ES-I3 (cell line): Measurements from ENCODE around the gene PTPRE.

ENCODE experiments used
- H3K36me3 ChIP-seq: 2 replicates; pipeline ENCODE4 v1.6.1; 2013; ENCODE audit warnings: mild to moderate bottlenecking, low read length, control low read depth, moderate library complexity; ENCODE audit not compliant: insufficient read depth
- H3K4me1 ChIP-seq: 2 replicates; pipeline ENCODE4 v1.6.1; 2013; ENCODE audit warnings: mild to moderate bottlenecking, control low read depth, low read length; ENCODE audit not compliant: insufficient read depth
- H3K9ac ChIP-seq: 2 replicates; pipeline ENCODE4 v1.6.1; 2013; ENCODE audit warnings: low read depth, mild to moderate bottlenecking, low read length, moderate library complexity
- H3K9me3 ChIP-seq: 2 replicates; pipeline ENCODE4 v1.6.1; 2013; ENCODE audit warnings: mild to moderate bottlenecking, low read length, moderate library complexity; ENCODE audit not compliant: control insufficient read depth, insufficient read depth

PTPRE gene

GRCh38 chr10:127937915-127938463 lies 31.1 kb downstream of the PTPRE start:
- H3K9me3 ChIP-seq: no peaks in the 10 kb centered on the region

GRCh38 chr10:127939786-127940330 lies 33.0 kb downstream of the PTPRE start:
- Histone ChIP-seq H3K4me1 (0 out of 2 replicates have a peak, but pooled peaks cover 4% of the 10 kb centered on the region), H3K9me3 (no peaks in the 10 kb centered on the region), H3K9ac (no peak overlapping the region), H3K36me3 (no peaks in the 10 kb centered on the region)

More at GRCh38 chr10:127937915-127938463, 31.1 kb downstream of the PTPRE start:
- H3K9ac ChIP-seq: no peak overlapping the region
- no peaks in the 10 kb centered on the region for H3K36me3 ChIP-seq
- H3K4me1 ChIP-seq: 0 out of 2 replicates have a peak, but pooled peaks cover 4% of the 10 kb centered on the region

- H3K9me3 ChIP-seq: no peaks in the 10 kb centered on the region
- 0 out of 2 replicates have a peak, but pooled peaks cover 4% of the 10 kb centered on the region for H3K4me1 ChIP-seq
- H3K9ac ChIP-seq: no peak overlapping the region
- no peaks in the 10 kb centered on the region for H3K36me3 ChIP-seq
These were observed 34.1 kb downstream of the PTPRE start for GRCh38 chr10:127940866-127941640.

- H3K4me1 ChIP-seq: no peaks in the 10 kb centered on the region
- H3K36me3 ChIP-seq: no peaks in the 10 kb centered on the region
- H3K9me3 ChIP-seq: no peaks in the 10 kb centered on the region
- no peak overlapping the region for H3K9ac ChIP-seq
These were observed 35.9 kb downstream of the PTPRE start for GRCh38 chr10:127942811-127943210.

GRCh38 chr10:127943336-127943910 lies 36.5 kb downstream of the PTPRE start:
- H3K4me1 ChIP-seq: no peaks in the 10 kb centered on the region
- H3K9ac ChIP-seq: no peak overlapping the region
- H3K36me3 ChIP-seq: no peaks in the 10 kb centered on the region
- no peaks in the 10 kb centered on the region for H3K9me3 ChIP-seq

- Histone ChIP-seq H3K9me3 (no peaks in the 10 kb centered on the region), H3K36me3 (no peaks in the 10 kb centered on the region), H3K9ac (no peak overlapping the region), H3K4me1 (no peaks in the 10 kb centered on the region)
These were observed 37.4 kb downstream of the PTPRE start for GRCh38 chr10:127944256-127944655.

GRCh38 chr10:127945341-127945758 lies 38.4 kb downstream of the PTPRE start:
- no peaks in the 10 kb centered on the region for H3K36me3 ChIP-seq

GRCh38 chr10:127945948-127946711 lies 39.2 kb downstream of the PTPRE start:
- H3K9me3 ChIP-seq: no peaks in the 10 kb centered on the region
- no peaks in the 10 kb centered on the region for H3K36me3 ChIP-seq
- no peaks in the 10 kb centered on the region for H3K4me1 ChIP-seq
- no peak overlapping the region for H3K9ac ChIP-seq

More at GRCh38 chr10:127945341-127945758, 38.4 kb downstream of the PTPRE start:
- no peaks in the 10 kb centered on the region for H3K4me1 ChIP-seq
- no peaks in the 10 kb centered on the region for H3K9me3 ChIP-seq
- no peak overlapping the region for H3K9ac ChIP-seq

GRCh38 chr10:127947211-127947610 lies 40.3 kb downstream of the PTPRE start:
- no peaks in the 10 kb centered on the region for H3K36me3 ChIP-seq
- no peaks in the 10 kb centered on the region for H3K4me1 ChIP-seq
- H3K9ac ChIP-seq: no peak overlapping the region

GRCh38 chr10:127948791-127949190 lies 41.9 kb downstream of the PTPRE start:
- Histone ChIP-seq H3K9me3 (no peaks in the 10 kb centered on the region), H3K9ac (no peak overlapping the region), H3K4me1 (no peaks in the 10 kb centered on the region), H3K36me3 (no peaks in the 10 kb centered on the region)

More at GRCh38 chr10:127947211-127947610, 40.3 kb downstream of the PTPRE start:
- no peaks in the 10 kb centered on the region for H3K9me3 ChIP-seq

GRCh38 chr10:127949831-127950230 lies 42.9 kb downstream of the PTPRE start:
- H3K9me3 ChIP-seq: no peaks in the 10 kb centered on the region

GRCh38 chr10:127951861-127952574 lies 45.1 kb downstream of the PTPRE start:
- no peaks in the 10 kb centered on the region for H3K9me3 ChIP-seq
- no peaks in the 10 kb centered on the region for H3K4me1 ChIP-seq
- no peak overlapping the region for H3K9ac ChIP-seq
- H3K36me3 ChIP-seq: no peaks in the 10 kb centered on the region

More at GRCh38 chr10:127949831-127950230, 42.9 kb downstream of the PTPRE start:
- Histone ChIP-seq H3K4me1 (no peaks in the 10 kb centered on the region), H3K36me3 (no peaks in the 10 kb centered on the region), H3K9ac (no peak overlapping the region)

- H3K9me3 ChIP-seq: no peaks in the 10 kb centered on the region
- no peaks in the 10 kb centered on the region for H3K36me3 ChIP-seq
- H3K4me1 ChIP-seq: no peaks in the 10 kb centered on the region
- no peak overlapping the region for H3K9ac ChIP-seq
These were observed 45.6 kb downstream of the PTPRE start for GRCh38 chr10:127952575-127952869.

GRCh38 chr10:127952918-127953317 lies 46.0 kb downstream of the PTPRE start:
- Histone ChIP-seq H3K36me3 (no peaks in the 10 kb centered on the region), H3K4me1 (no peaks in the 10 kb centered on the region), H3K9me3 (no peaks in the 10 kb centered on the region), H3K9ac (no peak overlapping the region)
